Heart left ventricle (tissue), 13 donors: ENCODE results near the gene DSE.

Experiments used
- POLR2A ChIP-seq, 2 donors: fragments of 450-650 bp; IDR thresholded peaks; one replicate each; pipeline ENCODE4 v1.6.1; 2017; ENCODE audit warnings: antibody characterized with exemption in 2 of 2, mild to moderate bottlenecking in 2 of 2, moderate library complexity in 2 of 2
- TF ChIP-seq, protein P1 (sequence below), 12 donors: fragments of 200-600 bp; sonication (generic) in 4 of 12; IDR thresholded peaks; one replicate each; pipeline versions ENCODE4 v1.5.0 to v1.8.0; 2018 to 2022; ENCODE audit warnings: antibody characterized with exemption in 12 of 12, mild to moderate bottlenecking in 5 of 12
- donor health status: ischemic (EF 13 %, LVEDD 7.1; RV severe dilation, severe dysfunction).
- donor health status: DM: no; HTN: yes; CAD: no.
- donor health status: DM: no; HTN: no; CAD: no.
- donor health status: ischemic (EF 25% LVEDD 6.9; RV normal size, moderate dysfunction).
- donor health status: ischemic (EF 25% LVEDD 5.7; RV mildly dilated, moderate dysfunction).
- donor health status: ischemic (EF 35%, LVEDD 5.7; RV mildly dilated, moderate dysfunction).
- donor health status: nonischemic (EF 11% LVEDD 7.7; RV severe dilation, severe dysfunction).
- donor health status: DM: yes; HTN: yes; CAD: no.
- donor health status: PGD.
- donor health status: ischemic (EF 29% LVEDD 5.4; RV normal size, mild dysfunction).
- donor health status: nonischemic (EF 23%, LVEDD 6.1; RV moderate dilation, normal function).

DNA sequence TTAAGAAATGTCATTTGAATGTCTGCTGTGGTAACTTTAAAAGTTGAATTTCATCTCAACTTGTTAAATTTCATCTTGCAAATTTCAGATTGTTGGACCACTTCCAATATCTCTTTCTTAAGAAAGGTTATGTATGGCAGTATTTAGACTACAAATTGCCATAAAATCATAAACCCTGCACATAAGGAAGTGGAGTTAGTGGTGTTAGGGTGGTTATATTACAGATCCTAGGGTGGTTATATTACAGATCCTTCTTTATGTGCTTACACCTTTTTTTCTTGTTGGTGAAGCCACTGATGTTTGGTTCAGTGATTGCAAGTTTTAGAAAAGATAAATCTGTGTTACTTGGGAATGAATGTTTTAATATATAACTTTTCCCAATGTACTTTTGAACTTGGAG, 9.0 kb downstream of the DSE start:
- TF ChIP-seq, protein P1, sequence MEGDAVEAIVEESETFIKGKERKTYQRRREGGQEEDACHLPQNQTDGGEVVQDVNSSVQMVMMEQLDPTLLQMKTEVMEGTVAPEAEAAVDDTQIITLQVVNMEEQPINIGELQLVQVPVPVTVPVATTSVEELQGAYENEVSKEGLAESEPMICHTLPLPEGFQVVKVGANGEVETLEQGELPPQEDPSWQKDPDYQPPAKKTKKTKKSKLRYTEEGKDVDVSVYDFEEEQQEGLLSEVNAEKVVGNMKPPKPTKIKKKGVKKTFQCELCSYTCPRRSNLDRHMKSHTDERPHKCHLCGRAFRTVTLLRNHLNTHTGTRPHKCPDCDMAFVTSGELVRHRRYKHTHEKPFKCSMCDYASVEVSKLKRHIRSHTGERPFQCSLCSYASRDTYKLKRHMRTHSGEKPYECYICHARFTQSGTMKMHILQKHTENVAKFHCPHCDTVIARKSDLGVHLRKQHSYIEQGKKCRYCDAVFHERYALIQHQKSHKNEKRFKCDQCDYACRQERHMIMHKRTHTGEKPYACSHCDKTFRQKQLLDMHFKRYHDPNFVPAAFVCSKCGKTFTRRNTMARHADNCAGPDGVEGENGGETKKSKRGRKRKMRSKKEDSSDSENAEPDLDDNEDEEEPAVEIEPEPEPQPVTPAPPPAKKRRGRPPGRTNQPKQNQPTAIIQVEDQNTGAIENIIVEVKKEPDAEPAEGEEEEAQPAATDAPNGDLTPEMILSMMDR (IDR thresholded peaks at IDR 0.05) = no peak
- TF ChIP-seq POLR2A (IDR thresholded peaks at IDR 0.05) = no peak
